ENCODE results near the gene MKRN2OS.

The MKRN2OS gene

GRCh38 chr3:12512534-12513118 lies 32.7 kb downstream of the MKRN2OS start:
- no peak for DNase-seq

DNA sequence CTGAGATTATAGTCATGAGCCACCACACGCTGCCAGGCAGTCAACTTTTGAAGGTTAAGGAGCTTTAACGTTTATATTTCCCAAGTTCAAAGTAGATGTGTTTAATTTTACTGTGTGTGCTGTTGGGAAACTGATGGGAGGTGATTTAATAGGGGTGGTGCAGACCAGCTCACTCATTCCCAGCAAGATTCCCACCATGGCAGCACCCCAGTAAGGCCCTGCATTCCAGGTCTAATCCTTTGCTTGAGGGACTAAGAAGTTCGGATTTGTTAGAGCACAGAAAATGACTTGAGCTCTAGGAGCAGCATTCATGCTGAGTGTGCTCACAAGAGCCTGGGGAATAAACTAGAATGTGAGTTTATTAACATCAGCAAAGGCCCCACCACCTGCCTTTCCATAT lies 35.8 kb downstream of the MKRN2OS start:
- no peak for DNase-seq

DNA sequence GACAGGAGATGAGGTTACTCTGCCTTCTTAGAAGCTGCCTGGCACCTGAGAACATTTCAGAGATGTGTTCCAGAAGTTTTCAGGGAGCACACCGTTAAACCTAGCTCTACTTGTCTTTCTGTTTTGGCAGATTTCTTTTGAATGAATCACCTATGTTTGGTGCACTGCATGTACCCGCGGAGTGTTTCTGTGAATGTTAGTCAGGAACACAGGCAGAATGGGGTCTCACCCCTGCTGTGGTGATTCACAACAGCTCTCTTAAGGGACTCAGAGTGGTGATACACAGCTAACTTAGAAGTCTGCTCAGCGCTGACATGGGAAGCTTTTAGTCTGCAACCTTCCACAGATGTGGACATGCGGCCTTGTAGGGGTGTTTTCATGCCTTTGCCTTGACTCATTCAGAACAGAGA lies 37.0 kb downstream of the MKRN2OS start:
- no peak for DNase-seq

GRCh38 chr3:12507591-12508281 lies 37.6 kb downstream of the MKRN2OS start:
- no peak for DNase-seq

DNA sequence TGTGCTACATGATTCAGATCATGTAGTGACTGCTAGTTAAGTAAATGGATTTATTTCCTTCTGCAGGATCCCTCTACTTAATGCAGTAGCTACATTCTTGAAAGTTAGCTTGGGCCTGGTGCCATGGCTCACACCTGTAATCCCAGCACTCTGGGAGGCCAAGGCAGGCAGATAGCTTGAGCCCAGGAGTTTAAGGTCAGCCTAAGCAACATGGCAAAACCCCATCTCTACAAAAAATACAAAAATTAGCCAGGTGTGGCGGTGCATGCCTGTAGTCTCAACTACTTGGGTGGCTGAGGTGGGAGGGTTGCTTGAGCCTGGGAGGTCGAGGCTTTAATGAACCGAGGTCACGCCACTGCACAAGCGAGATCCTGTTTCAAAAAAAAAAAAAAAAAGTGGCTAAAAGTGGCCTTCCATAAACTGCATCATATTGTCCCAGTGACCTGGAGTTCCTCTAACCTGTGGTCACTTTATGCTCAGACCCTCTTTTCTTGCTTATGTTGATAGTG lies 39.0 kb downstream of the MKRN2OS start:
- DNase-seq, result no peak

GRCh38 chr3:12503126-12503957 lies 42.0 kb downstream of the MKRN2OS start:
- peak; percentile 51 for DNase-seq

DNA sequence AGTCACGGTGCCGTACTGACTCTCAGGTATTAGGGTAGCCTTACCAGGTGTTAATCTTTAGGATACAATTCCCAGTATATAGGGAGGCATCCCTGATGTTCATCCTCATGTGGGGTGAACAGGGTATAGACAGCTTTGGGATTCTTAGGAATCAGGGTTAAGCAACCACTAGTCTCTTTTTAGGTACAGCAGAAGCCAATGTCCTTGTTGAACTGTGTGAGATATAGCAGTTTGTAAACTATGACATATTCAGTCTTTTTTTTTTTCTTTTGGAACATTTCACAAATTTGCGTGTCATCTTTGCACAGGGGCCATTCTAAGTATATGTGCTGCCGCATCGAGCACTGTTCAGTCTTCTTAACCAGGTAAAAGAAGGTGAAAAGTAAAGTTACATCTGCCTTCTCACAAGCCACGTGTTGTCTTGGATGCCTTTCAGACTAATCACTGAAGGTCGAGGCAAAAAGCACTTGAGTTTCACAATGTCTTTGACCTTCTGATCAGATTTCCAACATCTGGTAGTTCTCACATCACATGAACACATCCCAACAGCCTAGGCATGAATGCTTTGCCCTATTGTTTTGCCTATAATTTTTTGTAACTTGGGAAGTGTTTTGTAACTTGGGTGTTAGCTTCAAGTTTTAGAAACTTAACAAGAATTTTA lies 43.8 kb downstream of the MKRN2OS start:
- DNase-seq, result no peak

GRCh38 chr3:12499474-12499873 lies 45.8 kb downstream of the MKRN2OS start:
- no peak for DNase-seq

DNA sequence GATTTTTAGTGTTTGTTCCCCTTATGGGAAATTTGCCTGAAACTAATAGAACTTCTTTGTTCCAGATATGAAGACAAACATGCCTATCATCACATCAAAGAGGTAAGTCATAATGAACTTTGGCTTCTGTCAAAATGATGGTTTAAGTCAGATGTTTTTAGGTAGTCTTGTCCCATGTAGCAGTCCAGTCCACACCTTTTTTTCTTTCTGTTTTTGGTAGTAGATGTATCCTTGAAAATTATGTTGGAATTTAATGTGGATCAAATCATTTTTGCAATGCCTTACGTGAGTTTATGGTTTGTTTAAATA lies 48.9 kb downstream of the MKRN2OS start:
- no peak for DNase-seq

DNA sequence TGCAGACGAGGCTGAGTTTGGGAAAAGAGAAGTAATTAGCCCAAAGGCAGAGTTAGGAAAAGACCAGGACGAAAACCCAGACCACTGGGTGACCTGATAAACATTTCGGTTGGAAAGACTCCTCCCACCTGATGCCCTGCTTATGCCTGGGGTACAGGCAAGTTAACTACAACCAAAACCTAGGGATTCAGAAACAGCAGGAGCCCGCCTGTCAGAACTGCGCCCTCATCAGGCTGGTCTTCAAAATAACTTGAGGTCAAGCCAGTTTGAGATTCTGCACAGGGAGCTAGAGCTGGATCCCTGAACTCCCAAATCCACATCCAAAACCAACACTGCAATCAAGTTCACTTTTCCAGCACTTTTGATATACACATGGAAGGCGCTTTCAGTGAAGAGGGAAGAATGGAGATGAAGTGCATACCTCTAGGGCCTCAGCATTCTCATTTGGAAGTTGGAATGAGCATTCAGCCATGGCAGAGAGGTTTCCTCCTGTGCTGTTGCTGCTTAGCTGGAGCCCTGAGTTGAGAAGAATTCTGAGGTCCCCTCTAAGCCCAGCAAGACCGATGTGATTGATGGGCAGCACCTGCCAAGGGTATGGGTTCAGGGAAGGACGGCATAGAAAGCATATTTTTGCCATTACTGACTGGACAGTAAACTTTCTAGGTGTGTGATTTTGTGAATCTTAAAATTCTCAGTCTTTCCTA lies 49.4 kb downstream of the MKRN2OS start:
- no peak for DNase-seq

GRCh38 chr3:12490547-12490946 lies 54.8 kb downstream of the MKRN2OS start:
- DNase-seq, result no peak

DNA sequence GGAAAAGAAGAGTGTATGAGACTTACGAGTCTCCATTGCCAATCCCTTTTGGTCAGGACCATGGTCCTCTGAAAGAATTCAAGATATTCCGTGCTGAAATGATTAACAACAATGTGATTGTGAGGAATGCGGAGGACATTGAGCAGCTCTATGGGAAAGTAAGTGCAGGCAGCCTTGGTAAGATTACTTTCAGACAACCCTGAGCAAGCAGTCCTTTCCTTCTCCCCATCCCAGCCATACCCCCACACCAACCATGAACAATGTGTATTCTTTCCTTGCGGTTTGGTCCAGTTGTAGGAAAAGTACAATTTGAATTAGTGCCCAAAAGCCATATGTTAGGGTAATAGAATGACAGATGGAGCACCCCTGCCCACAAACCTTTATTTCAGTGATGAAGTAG lies 55.5 kb downstream of the MKRN2OS start:
- DNase-seq, result no peak
